Small intestine (tissue), 7 donors: ENCODE data around the gene LRRC27. TPM values are rescaled to one million over a fixed set of nuclear protein-coding genes. Genes with fewer than 3 reads are reported as not detected.

Experiments
- DNase-seq, 2 donors: peaks; one replicate each; pipeline versions ENCODE4 v3.0.0 to v3.0.0-alpha.2; 2013
- FAIRE-seq: peaks from 2 replicates; lab custom pipeline; 2012; peaks lifted over from hg19 to GRCh38; lab: Jason Lieb, UNC
- H3K27ac ChIP-seq, 3 donors: one replicate each; pipeline ENCODE4 v1.5.1; 2013; ENCODE audit warnings: low read length in 2 of 3, mild to moderate bottlenecking in 2 of 3, control low read depth in 1 of 3, inconsistent platforms in 1 of 3, low read depth in 1 of 3, moderate library complexity in 1 of 3
- H3K27me3 ChIP-seq, 3 donors: one replicate each; pipeline ENCODE4 v1.6.1; 2013; ENCODE audit warnings: low read length in 3 of 3, inconsistent platforms in 1 of 3; ENCODE audit not compliant: control insufficient read depth in 3 of 3, insufficient read depth in 3 of 3
- H3K36me3 ChIP-seq, 3 donors: one replicate each; pipeline ENCODE4 v1.6.1; 2013; ENCODE audit warnings: low read length in 3 of 3, inconsistent platforms in 1 of 3, low read depth in 1 of 3, mild to moderate bottlenecking in 1 of 3, moderate library complexity in 1 of 3; ENCODE audit not compliant: control insufficient read depth in 3 of 3, insufficient read depth in 2 of 3
- H3K4me1 ChIP-seq, 3 donors: one replicate each; pipeline ENCODE4 v1.6.1; 2013; ENCODE audit warnings: low read length in 2 of 3, inconsistent platforms in 1 of 3, low read depth in 1 of 3, mild to moderate bottlenecking in 1 of 3, moderate library complexity in 1 of 3; ENCODE audit not compliant: control insufficient read depth in 3 of 3, insufficient read depth in 2 of 3
- H3K4me3 ChIP-seq, 3 donors: one replicate each; pipeline ENCODE4 v1.5.1; 2013; ENCODE audit warnings: low read length in 3 of 3, control low read depth in 1 of 3, inconsistent platforms in 1 of 3, low read depth in 1 of 3, mild to moderate bottlenecking in 1 of 3, moderate library complexity in 1 of 3
- H3K9me3 ChIP-seq, 2 donors: one replicate each; pipeline ENCODE4 v1.6.1; 2013; ENCODE audit warnings: low read depth in 1 of 2, low read length in 1 of 2; ENCODE audit not compliant: control insufficient read depth in 2 of 2, insufficient read depth in 1 of 2
- WGBS, 3 donors: extraction: QIAGEN DNeasy Blood & Tissue Kit; methylation state at CpG; one replicate each; pipeline ENCODE4 v1.1.7; 2013; 5-methylcytosine and 5-hydroxymethylcytosine counted together
- polyA plus RNA-seq, 4 donors: library from polyadenylated mRNA; stranded (reverse) in 3 of 4; unstranded in 1 of 4; fragments of 200-250 nt in 3 of 4; fragments of 120-200 nt in 1 of 4; gene quantifications; one replicate each; pipeline versions ENCODE4 v1.2.1 to v1.2.3, GENCODE V29; 2013
- donor health status: healthy with polysubstance abuse.
- donor health status: control.
- donor health status: control.
- donor health status: Bipolar disorder and iron deficiency.
- donor health status: healthy.

The LRRC27 gene
- polyA plus RNA-seq, 4 donors, result 4.7 to 14.1 (median 8.8) TPM

- Histone ChIP-seq H3K4me3 (no peak overlapping the region), H3K27ac (no peak overlapping the region), H3K4me1 (peaks cover 0 to 49% (median 0%) of the 10 kb centered on the region in 3 donors), H3K36me3 (no peaks in the 10 kb centered on the region), H3K9me3 (no peaks in the 10 kb centered on the region), H3K27me3 (no peaks in the 10 kb centered on the region)
- no peak for FAIRE-seq
- DNase-seq, result peak in 1 of 2 donors; percentile 37
- WGBS, 3 donors, result 65 to 71% (median 71%) methylated on average over 19 of the region's 19 CpGs
Measured at GRCh38 chr10:132390921-132391675, 59.1 kb downstream of the LRRC27 start.

GRCh38 chr10:132391676-132392020, 59.7 kb downstream of the LRRC27 start:
- no peaks in the 10 kb centered on the region for H3K27me3 ChIP-seq
- H3K36me3 ChIP-seq, result no peaks in the 10 kb centered on the region
- no peaks in the 10 kb centered on the region for H3K9me3 ChIP-seq
- H3K27ac ChIP-seq, result no peak overlapping the region
- DNase-seq, result no peak
- peaks cover 0 to 49% (median 0%) of the 10 kb centered on the region in 3 donors for H3K4me1 ChIP-seq
- no peak for FAIRE-seq
- 50 to 86% (median 67%) methylated on average over 4 of the region's 4 CpGs for WGBS, 3 donors
- H3K4me3 ChIP-seq, result no peak overlapping the region

- FAIRE-seq (no peak), DNase-seq (no peak)
- no peaks in the 10 kb centered on the region for H3K27me3 ChIP-seq
- H3K4me1 ChIP-seq, result peaks cover 0 to 47% (median 0%) of the 10 kb centered on the region in 3 donors
- no peak overlapping the region for H3K27ac ChIP-seq
- H3K9me3 ChIP-seq, result no peaks in the 10 kb centered on the region
- H3K36me3 ChIP-seq, result no peaks in the 10 kb centered on the region
- no peak overlapping the region for H3K4me3 ChIP-seq
- 87 to 94% (median 93%) methylated on average over 2 of the region's 2 CpGs for WGBS, 3 donors
Measured at GRCh38 chr10:132392184-132392800, 60.3 kb downstream of the LRRC27 start.

GRCh38 chr10:132392811-132393694, 61.1 kb downstream of the LRRC27 start:
- H3K36me3 ChIP-seq, result peaks cover 0 to under 1% (median 0%) of the 10 kb centered on the region in 3 donors
- H3K27ac ChIP-seq, result no peak overlapping the region
- H3K4me1 ChIP-seq, result peaks cover 0 to 45% (median 3%) of the 10 kb centered on the region in 3 donors
- no peaks in the 10 kb centered on the region for H3K27me3 ChIP-seq
- DNase-seq, result no peak
- H3K9me3 ChIP-seq, result no peaks in the 10 kb centered on the region
- 73 to 77% (median 74%) methylated on average over 12 of the region's 12 CpGs for WGBS, 3 donors
- no peak overlapping the region for H3K4me3 ChIP-seq
- FAIRE-seq, result no peak

- Histone ChIP-seq H3K36me3 (peaks cover 0 to 7% (median 0%) of the 10 kb centered on the region in 3 donors), H3K27me3 (no peaks in the 10 kb centered on the region), H3K4me3 (no peak overlapping the region), H3K9me3 (no peaks in the 10 kb centered on the region), H3K27ac (no peak overlapping the region), H3K4me1 (peaks cover 5 to 52% (median 6%) of the 10 kb centered on the region in 3 donors)
- WGBS, 3 donors, result 73 to 82% (median 73%) methylated on average over 9 of the region's 9 CpGs
- no peak for FAIRE-seq
- no peak for DNase-seq
Measured at GRCh38 chr10:132393695-132394181, 61.7 kb downstream of the LRRC27 start.

- H3K27ac ChIP-seq, result no peak overlapping the region
- H3K27me3 ChIP-seq, result no peaks in the 10 kb centered on the region
- no peak overlapping the region for H3K4me3 ChIP-seq
- WGBS, 3 donors, result 58 to 79% (median 75%) methylated on average over 13 of the region's 13 CpGs
- peaks cover 0 to 13% (median 0%) of the 10 kb centered on the region in 3 donors for H3K36me3 ChIP-seq
- FAIRE-seq, result no peak
- no peak for DNase-seq
- H3K4me1 ChIP-seq, result peaks cover 5 to 52% (median 6%) of the 10 kb centered on the region in 3 donors
- no peaks in the 10 kb centered on the region for H3K9me3 ChIP-seq
Measured at GRCh38 chr10:132394201-132394811, 62.3 kb downstream of the LRRC27 start.

- H3K4me3 ChIP-seq, result peak overlapping the region in 1 of 3 donors; percentile 40
- WGBS, 3 donors, result 64 to 76% (median 71%) methylated on average over 9 to 12 of the region's 12 CpGs
Measured at GRCh38 chr10:132394936-132395703, 63.1 kb downstream of the LRRC27 start.

More at GRCh38 chr10:132394936-132395703, 63.1 kb downstream of the LRRC27 start:
- H3K9me3 ChIP-seq, result no peaks in the 10 kb centered on the region
- no peak for DNase-seq
- peaks cover 5 to 52% (median 6%) of the 10 kb centered on the region in 3 donors for H3K4me1 ChIP-seq
- no peak for FAIRE-seq
- H3K27ac ChIP-seq, result peak overlapping the region; percentile 81 to 88 (median 85)
- H3K27me3 ChIP-seq, result no peaks in the 10 kb centered on the region
- peaks cover 0 to 21% (median 0%) of the 10 kb centered on the region in 3 donors for H3K36me3 ChIP-seq
